Measurements from ENCODE around the gene SPACA5.
"Not testable (repeated sequence)": the region's sequence is repeated elsewhere in the genome, so short reads cannot be mapped to it uniquely, and the experiment has no call there.

SPACA5 gene

GRCh38 chrX:48006688-48007087 lies at the start of gene SPACA5:
TSS of gene SPACA5 (plus strand) at chrX:48006988. CDS start at chrX:48007803, 815 bp downstream.
- not testable (repeated sequence) for H3K4me3 ChIP-seq (replicated peaks; ENCODE audit: low read depth, low read length); DNase-seq (ENCODE audit: extremely low read depth, low read depth)

- not testable (repeated sequence) for H3K4me3 ChIP-seq (replicated peaks; ENCODE audit: low read depth, low read length); DNase-seq (ENCODE audit: extremely low read depth, low read depth)
Observed at GRCh38 chrX:47958206-47958605, 48.6 kb upstream of the SPACA5 start.

GRCh38 chrX:47958761-47959342 lies 47.9 kb upstream of the SPACA5 start:
- no peak overlapping the region for H3K4me3 ChIP-seq (replicated peaks; ENCODE audit: low read depth, low read length)
- no peak for DNase-seq (ENCODE audit: extremely low read depth, low read depth)
- TF ChIP-seq CTCF (IDR thresholded peaks at IDR 0.05; ENCODE audit: low read depth, low read length, missing control alignments): peak; percentile 9

GRCh38 chrX:47960406-47960805 lies 46.4 kb upstream of the SPACA5 start:
- no peak for TF ChIP-seq CTCF (IDR thresholded peaks at IDR 0.05; ENCODE audit: low read depth, low read length, missing control alignments)
- no peak overlapping the region for H3K4me3 ChIP-seq (replicated peaks; ENCODE audit: low read depth, low read length)
- DNase-seq (ENCODE audit: extremely low read depth, low read depth): no peak

- H3K4me3 ChIP-seq (replicated peaks; ENCODE audit: low read depth, low read length); DNase-seq (ENCODE audit: extremely low read depth, low read depth): not testable (repeated sequence)
Observed at GRCh38 chrX:47961830-47962229, 45.0 kb upstream of the SPACA5 start.

GRCh38 chrX:47965526-47965925 lies 41.3 kb upstream of the SPACA5 start:
- DNase-seq (ENCODE audit: extremely low read depth, low read depth); H3K4me3 ChIP-seq (replicated peaks; ENCODE audit: low read depth, low read length): not testable (repeated sequence)

GRCh38 chrX:47973235-47973634 lies 33.6 kb upstream of the SPACA5 start:
- TF ChIP-seq CTCF (IDR thresholded peaks at IDR 0.05; ENCODE audit: low read depth, low read length, missing control alignments): no peak
- H3K4me3 ChIP-seq (replicated peaks; ENCODE audit: low read depth, low read length): no peak overlapping the region
- DNase-seq (ENCODE audit: extremely low read depth, low read depth): no peak

GRCh38 chrX:47976254-47977151 lies 30.3 kb upstream of the SPACA5 start:
- no peak for DNase-seq (ENCODE audit: extremely low read depth, low read depth)
- H3K4me3 ChIP-seq (replicated peaks; ENCODE audit: low read depth, low read length): no peak overlapping the region
- TF ChIP-seq CTCF (IDR thresholded peaks at IDR 0.05; ENCODE audit: low read depth, low read length, missing control alignments): no peak
